GM12892 (cell line): ENCODE measurements around the gene PEX14.

ENCODE experiments used
- POLR2A ChIP-seq: IDR thresholded peaks from 2 replicates; pipeline ENCODE4 v1.6.1; 2011; ENCODE audit warnings: low read depth, low read length, control low read depth
- POLR2AphosphoS5 ChIP-seq: IDR thresholded peaks from 2 replicates; pipeline ENCODE4 v1.6.1; 2011; ENCODE audit warnings: low read depth, low read length, control low read depth

DNA sequence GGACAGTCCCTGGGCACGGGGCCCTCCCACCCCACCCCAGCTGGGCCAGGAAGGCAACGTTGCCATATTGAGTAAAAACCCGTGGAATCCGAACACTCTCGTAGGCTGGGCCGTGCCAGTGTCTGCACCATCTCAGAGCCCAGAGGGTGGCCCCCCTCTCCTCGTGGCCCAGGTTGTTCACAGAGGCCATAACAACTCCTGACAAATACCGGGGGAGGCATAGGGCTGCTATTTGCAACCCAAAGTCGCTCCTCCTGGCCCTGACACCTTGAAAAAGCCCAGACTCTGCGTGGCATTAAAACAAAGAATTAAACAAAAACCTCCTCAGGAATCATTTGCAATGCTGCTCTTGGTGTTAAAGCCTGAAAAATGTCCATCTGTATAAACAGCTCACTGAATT is 180.3 kb downstream of the PEX14 start:
- no peak for TF ChIP-seq POLR2A
- TF ChIP-seq POLR2AphosphoS5, result no peak
